ENCODE results near the gene ARHGEF40.

Gene ARHGEF40

GRCh38 chr14:21104448-21105060, 34.5 kb downstream of the ARHGEF40 start:
- no peak for TF ChIP-seq EZH2phosphoT487 (IDR thresholded peaks at IDR 0.05; ENCODE audit: borderline replicate concordance, low read length)
- TF ChIP-seq CTCF (IDR thresholded peaks at IDR 0.05; ENCODE audit: low read depth, low read length, poor library complexity, severe bottlenecking), result peak; percentile 98
- Histone ChIP-seq H3K27me3 (ENCODE audit: control insufficient read depth, low read length) (no peaks in the 10 kb centered on the region), H3K79me2 (ENCODE audit: control insufficient read depth, low read length) (peaks cover 16% of the 10 kb centered on the region), H3K4me1 (ENCODE audit: control insufficient read depth, low read length) (peaks cover 40% of the 10 kb centered on the region), H3K9me2 (replicated peaks; ENCODE audit: control insufficient read depth, low read length) (no peaks in the 10 kb centered on the region), H3K4me3 (ENCODE audit: low read length) (peak overlapping the region; percentile 90), H3K4me2 (ENCODE audit: low read length) (peak overlapping the region; percentile 78), H3K27ac (ENCODE audit: low read depth, low read length) (peak overlapping the region; percentile 75), H3K9me3 (ENCODE audit: control insufficient read depth, insufficient read depth, low read length) (no peaks in the 10 kb centered on the region), H3K36me3 (ENCODE audit: control insufficient read depth, low read length) (peaks cover 5% of the 10 kb centered on the region), H3F3A (ENCODE audit: control insufficient read depth, insufficient read depth) (0 out of 2 replicates have a peak, but pooled peaks cover 2% of the 10 kb centered on the region), H4K20me1 (ENCODE audit: control insufficient read depth, insufficient read depth, low read depth, low read length) (no peaks in the 10 kb centered on the region)

- Histone ChIP-seq H3F3A (ENCODE audit: control insufficient read depth, insufficient read depth) (0 out of 2 replicates have a peak, but pooled peaks cover 2% of the 10 kb centered on the region), H3K4me2 (ENCODE audit: low read length) (peak overlapping the region; percentile 78), H3K27me3 (ENCODE audit: control insufficient read depth, low read length) (no peaks in the 10 kb centered on the region), H4K20me1 (ENCODE audit: control insufficient read depth, insufficient read depth, low read depth, low read length) (no peaks in the 10 kb centered on the region), H3K27ac (ENCODE audit: low read depth, low read length) (no peak overlapping the region), H3K4me1 (ENCODE audit: control insufficient read depth, low read length) (peaks cover 38% of the 10 kb centered on the region), H3K79me2 (ENCODE audit: control insufficient read depth, low read length) (peaks cover 16% of the 10 kb centered on the region), H3K36me3 (ENCODE audit: control insufficient read depth, low read length) (peaks cover 5% of the 10 kb centered on the region), H3K4me3 (ENCODE audit: low read length) (peak overlapping the region; percentile 90), H3K9me3 (ENCODE audit: control insufficient read depth, insufficient read depth, low read length) (no peaks in the 10 kb centered on the region), H3K9me2 (replicated peaks; ENCODE audit: control insufficient read depth, low read length) (no peaks in the 10 kb centered on the region)
- TF ChIP-seq CTCF (IDR thresholded peaks at IDR 0.05; ENCODE audit: low read depth, low read length, poor library complexity, severe bottlenecking) (no peak), EZH2phosphoT487 (IDR thresholded peaks at IDR 0.05; ENCODE audit: borderline replicate concordance, low read length) (no peak)
These were observed 35.0 kb downstream of the ARHGEF40 start for GRCh38 chr14:21105095-21105494.

GRCh38 chr14:21106176-21106497, 36.0 kb downstream of the ARHGEF40 start:
- Histone ChIP-seq H3K4me2 (ENCODE audit: low read length) (no peak overlapping the region), H4K20me1 (ENCODE audit: control insufficient read depth, insufficient read depth, low read depth, low read length) (no peaks in the 10 kb centered on the region), H3K9me3 (ENCODE audit: control insufficient read depth, insufficient read depth, low read length) (no peaks in the 10 kb centered on the region), H3K79me2 (ENCODE audit: control insufficient read depth, low read length) (peaks cover 16% of the 10 kb centered on the region), H3K27ac (ENCODE audit: low read depth, low read length) (no peak overlapping the region), H3K4me3 (ENCODE audit: low read length) (no peak overlapping the region), H3K4me1 (ENCODE audit: control insufficient read depth, low read length) (peaks cover 38% of the 10 kb centered on the region), H3F3A (ENCODE audit: control insufficient read depth, insufficient read depth) (0 out of 2 replicates have a peak, but pooled peaks cover 2% of the 10 kb centered on the region), H3K36me3 (ENCODE audit: control insufficient read depth, low read length) (peaks cover 5% of the 10 kb centered on the region), H3K9me2 (replicated peaks; ENCODE audit: control insufficient read depth, low read length) (no peaks in the 10 kb centered on the region), H3K27me3 (ENCODE audit: control insufficient read depth, low read length) (no peaks in the 10 kb centered on the region)
- TF ChIP-seq EZH2phosphoT487 (IDR thresholded peaks at IDR 0.05; ENCODE audit: borderline replicate concordance, low read length) (no peak), CTCF (IDR thresholded peaks at IDR 0.05; ENCODE audit: low read depth, low read length, poor library complexity, severe bottlenecking) (no peak)
